ENCODE measurements around the gene ERGIC2.
"Not testable (repeated sequence)": the region's sequence is repeated elsewhere in the genome, so short reads cannot be mapped to it uniquely, and the experiment has no call there.

The ERGIC2 gene

DNA sequence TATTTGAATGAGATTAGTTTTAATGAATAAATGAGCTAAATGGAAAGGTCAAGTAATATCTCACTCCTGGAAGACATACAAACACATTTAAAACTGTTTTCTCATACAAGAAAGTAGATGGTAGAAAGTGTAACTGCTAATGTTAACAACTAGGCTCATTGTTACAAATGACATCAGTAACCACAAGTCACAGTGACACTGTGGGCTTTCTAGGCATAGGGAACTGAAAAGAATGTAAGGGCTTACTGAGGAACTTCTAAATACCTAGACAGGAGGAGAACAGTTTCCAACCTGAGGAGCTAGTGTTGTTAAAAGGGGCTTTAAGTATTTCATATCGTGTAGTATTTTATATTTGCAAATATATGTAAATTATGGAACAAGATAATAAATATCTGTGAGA, 17.5 kb upstream of the ERGIC2 start:
- TF ChIP-seq, protein P1, sequence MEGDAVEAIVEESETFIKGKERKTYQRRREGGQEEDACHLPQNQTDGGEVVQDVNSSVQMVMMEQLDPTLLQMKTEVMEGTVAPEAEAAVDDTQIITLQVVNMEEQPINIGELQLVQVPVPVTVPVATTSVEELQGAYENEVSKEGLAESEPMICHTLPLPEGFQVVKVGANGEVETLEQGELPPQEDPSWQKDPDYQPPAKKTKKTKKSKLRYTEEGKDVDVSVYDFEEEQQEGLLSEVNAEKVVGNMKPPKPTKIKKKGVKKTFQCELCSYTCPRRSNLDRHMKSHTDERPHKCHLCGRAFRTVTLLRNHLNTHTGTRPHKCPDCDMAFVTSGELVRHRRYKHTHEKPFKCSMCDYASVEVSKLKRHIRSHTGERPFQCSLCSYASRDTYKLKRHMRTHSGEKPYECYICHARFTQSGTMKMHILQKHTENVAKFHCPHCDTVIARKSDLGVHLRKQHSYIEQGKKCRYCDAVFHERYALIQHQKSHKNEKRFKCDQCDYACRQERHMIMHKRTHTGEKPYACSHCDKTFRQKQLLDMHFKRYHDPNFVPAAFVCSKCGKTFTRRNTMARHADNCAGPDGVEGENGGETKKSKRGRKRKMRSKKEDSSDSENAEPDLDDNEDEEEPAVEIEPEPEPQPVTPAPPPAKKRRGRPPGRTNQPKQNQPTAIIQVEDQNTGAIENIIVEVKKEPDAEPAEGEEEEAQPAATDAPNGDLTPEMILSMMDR (IDR thresholded peaks at IDR 0.05; ENCODE audit: control insufficient read depth, extremely low read depth, insufficient read depth): no peak
- DNase-seq (ENCODE audit: low read depth): no peak
- H3K4me3 ChIP-seq (ENCODE audit: low read depth, low read length): no peak overlapping the region

DNA sequence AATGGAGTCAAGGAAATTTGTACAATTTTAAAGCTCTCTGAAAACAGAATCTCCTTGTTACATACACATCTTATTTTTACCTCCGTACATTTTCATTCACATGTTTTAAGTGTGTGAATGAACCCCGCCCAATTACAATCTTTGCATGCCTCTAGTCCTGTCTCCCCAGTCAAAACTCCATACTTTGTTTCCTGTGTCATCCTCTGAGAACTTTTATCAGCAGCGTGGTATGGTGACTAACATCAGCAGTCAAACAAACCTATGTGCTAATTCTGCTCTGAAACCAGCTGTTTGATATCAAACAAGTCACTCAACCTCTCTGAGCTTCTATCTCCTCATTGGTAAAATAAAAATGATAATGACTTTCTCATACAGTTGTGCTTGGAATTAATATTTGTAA, 15.8 kb upstream of the ERGIC2 start:
- TF ChIP-seq, protein P1 (IDR thresholded peaks at IDR 0.05; ENCODE audit: control insufficient read depth, extremely low read depth, insufficient read depth): no peak
- H3K4me3 ChIP-seq (ENCODE audit: low read depth, low read length): no peak overlapping the region
- no peak for DNase-seq (ENCODE audit: low read depth)

DNA sequence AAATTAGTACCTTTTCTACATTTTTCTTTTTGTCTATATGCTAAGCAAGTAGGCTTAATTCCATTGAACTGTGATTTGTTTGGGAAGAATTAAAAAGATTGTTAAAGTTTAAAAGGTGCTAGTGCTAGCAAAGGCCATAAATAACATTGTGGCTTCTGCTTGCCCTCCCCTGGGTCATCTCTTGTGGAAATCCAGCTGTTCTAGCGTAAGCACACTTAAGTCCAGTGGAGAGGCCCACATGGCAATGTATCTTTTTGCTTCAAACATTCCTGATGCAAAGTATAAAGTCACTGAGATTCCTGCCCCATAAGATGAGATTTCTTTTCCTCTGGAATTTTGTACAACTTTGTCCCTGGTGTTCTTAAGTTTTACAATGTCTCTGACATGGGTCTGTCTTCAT, 14.4 kb upstream of the ERGIC2 start:
- H3K4me3 ChIP-seq (ENCODE audit: low read depth, low read length): no peak overlapping the region
- DNase-seq (ENCODE audit: low read depth): no peak
- TF ChIP-seq, protein P1 (IDR thresholded peaks at IDR 0.05; ENCODE audit: control insufficient read depth, extremely low read depth, insufficient read depth): no peak

DNA sequence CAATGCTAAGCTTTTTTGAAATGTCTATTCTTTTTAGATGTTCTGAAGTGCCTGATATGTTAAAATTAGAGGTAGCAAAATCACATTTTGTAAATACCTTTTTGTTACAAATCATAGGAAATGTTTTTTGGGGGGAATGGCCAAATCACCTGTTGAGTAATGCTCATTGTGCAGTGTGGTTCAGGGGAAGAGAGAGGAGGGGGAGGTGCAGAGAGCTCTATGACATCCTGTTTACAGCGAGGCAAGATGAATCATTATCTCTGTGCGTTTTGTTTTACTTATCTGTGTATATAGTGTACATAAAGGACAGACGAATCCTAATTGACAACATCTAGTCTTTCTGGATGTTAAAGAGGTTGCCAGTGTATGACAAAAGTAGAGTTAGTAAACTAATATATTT, 9.4 kb upstream of the ERGIC2 start:
- H3K4me3 ChIP-seq (ENCODE audit: low read depth, low read length); DNase-seq (ENCODE audit: low read depth): not testable (repeated sequence)

DNA sequence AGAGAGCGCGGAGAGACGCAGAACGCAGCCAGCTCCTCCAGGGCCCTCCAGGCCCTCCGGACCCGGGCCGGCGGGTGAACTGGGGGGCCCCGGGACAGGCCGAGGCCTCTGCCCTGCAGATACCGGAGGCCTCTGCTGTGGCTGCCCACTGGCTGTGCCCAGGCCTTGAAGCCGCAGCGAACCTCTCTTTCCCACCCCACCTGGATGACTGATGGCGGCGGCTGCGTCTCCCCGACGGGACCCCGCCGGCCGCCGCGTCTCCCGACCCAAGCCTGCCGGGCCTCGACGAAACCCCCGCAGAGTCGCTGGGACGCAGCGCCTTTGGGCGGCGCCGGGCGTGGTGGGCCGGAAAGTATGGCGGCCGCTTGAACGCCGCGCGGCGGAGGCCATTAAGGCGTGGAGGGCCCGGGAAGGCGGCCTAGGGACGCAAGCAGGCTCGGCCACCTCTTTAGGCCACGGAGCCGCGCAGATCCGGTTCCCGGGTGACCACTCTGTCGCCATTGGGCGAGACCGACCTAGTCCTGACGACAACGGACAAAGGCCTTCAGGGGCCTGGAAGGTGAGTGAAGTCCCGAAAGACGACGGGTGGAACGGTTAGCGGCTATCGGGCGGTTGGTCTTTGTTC, 8.4 kb upstream of the ERGIC2 start:
- no peak overlapping the region for H3K4me3 ChIP-seq (ENCODE audit: low read depth, low read length)
- TF ChIP-seq, protein P1 (IDR thresholded peaks at IDR 0.05; ENCODE audit: control insufficient read depth, extremely low read depth, insufficient read depth): no peak
- DNase-seq (ENCODE audit: low read depth): no peak

DNA sequence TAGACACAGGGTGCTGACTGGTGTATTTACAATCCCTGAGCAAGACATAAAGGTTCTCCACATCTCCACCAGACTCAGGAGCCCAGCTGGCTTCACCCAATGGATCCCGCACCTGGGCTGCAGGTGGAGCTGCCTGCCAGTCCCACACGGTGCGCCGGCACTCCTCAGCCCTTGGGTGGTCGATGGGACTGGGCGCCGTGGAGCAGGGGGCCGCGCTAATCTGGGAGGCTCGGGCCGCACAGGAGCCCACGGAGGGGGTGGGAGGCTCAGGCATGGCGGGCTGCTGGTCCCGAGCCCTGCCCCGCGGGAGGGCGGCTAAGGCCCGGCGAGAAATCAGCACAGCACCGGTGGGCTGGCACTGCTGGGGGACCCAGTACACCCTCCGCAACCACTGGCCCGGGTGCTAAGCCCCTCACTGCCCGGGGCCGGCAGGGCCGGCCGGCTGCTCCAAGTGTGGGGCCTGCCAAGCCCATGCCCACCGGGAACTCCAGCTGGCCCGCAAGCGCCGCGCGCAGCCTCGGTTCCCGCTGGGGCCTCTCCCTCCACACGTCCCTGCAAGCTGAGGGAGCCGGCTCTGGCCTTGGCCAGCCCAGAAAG, 5.2 kb upstream of the ERGIC2 start:
- not testable (repeated sequence) for DNase-seq (ENCODE audit: low read depth); H3K4me3 ChIP-seq (ENCODE audit: low read depth, low read length)

DNA sequence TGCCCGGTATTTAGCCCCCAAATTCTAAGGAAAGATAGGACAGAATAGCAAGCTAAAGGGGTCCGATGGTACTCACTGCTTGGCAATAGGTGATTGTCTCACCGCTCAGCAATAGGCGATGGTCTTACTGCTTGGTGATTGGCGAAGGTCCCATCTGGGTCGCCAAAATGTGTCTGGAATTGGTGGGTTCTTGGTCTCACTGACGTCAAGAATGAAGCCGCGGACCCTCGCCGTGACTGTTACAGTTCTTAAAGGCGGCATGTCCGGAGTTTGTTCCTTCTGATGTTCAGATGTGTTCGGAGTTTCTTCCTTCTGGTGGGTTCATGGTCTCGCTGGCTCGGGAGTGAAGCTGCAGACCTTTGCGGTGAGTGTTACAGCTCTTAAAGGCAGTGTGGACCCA, 4.2 kb upstream of the ERGIC2 start:
- not testable (repeated sequence) for H3K4me3 ChIP-seq (ENCODE audit: low read depth, low read length); DNase-seq (ENCODE audit: low read depth)

DNA sequence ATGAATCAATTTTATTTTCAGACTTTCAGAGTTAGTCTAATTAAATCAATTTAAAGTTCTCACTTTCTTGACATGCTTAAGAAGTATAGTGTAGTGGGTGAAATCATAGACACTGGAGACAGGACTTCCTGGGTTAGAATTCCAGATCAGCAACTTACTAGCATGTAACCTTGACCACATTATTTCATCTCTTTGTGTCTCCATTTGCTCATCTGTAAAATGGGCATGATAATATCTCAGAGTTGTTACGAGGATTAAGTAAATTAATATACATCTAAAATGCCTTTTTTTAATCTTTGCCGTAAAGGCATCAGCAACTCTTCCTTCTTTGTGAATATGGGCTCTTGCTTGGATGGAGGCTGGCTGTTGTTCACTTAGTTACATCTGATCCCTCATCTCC, 1.3 kb upstream of the ERGIC2 start:
- H3K4me3 ChIP-seq (ENCODE audit: low read depth, low read length): peak overlapping the region; percentile 84
- no peak for DNase-seq (ENCODE audit: low read depth)
- TF ChIP-seq, protein P1 (IDR thresholded peaks at IDR 0.05; ENCODE audit: control insufficient read depth, extremely low read depth, insufficient read depth): no peak

All from LNCaP clone FGC (cell line).